ENCODE measurements around the gene MT1E.

- TF ChIP-seq CTCF (conservative IDR thresholded peaks at IDR 0.05; ENCODE audit: low read depth, low read length) (no peak), EZH2 (IDR thresholded peaks at IDR 0.05; ENCODE audit: low read length, unreplicated experiment) (no peak), EZH2phosphoT487 (IDR thresholded peaks at IDR 0.05; ENCODE audit: borderline replicate concordance, low read length) (peak; percentile 95)
Measured at GRCh38 chr16:56608043-56608875, 17.3 kb upstream of the MT1E start, which contains the start of gene MT2A.

Data from PC-3 (cell line).